OCI-LY3 (cell line): ENCODE measurements around the gene SLC35F3.

Experiments used
- CTCF ChIP-seq: fragments of 200-600, 300-600 bp; sonication (generic); IDR thresholded peaks from 2 replicates; pipeline ENCODE4 v1.5.1; 2014; ENCODE audit warnings: antibody characterized with exemption, low read length, low read depth
- EZH2phosphoT487 ChIP-seq: fragments of 200-600 bp; shearing (Covaris generic); IDR thresholded peaks from 2 replicates; pipeline ENCODE4 v1.6.1; 2018; ENCODE audit warnings: antibody characterized with exemption, mixed run types, low read depth

- TF ChIP-seq CTCF = no peak
- no peak for TF ChIP-seq EZH2phosphoT487
Measured at GRCh38 chr1:234173968-234174367, 269.5 kb downstream of the SLC35F3 start.
